Body of pancreas (tissue), 4 donors: Measurements from ENCODE around the gene AGBL2. TPM values are rescaled to one million over a fixed set of nuclear protein-coding genes. Genes with fewer than 3 reads are reported as not detected.
"Not testable (repeated sequence)": the region's sequence is repeated elsewhere in the genome, so short reads cannot be mapped to it uniquely, and the experiment has no call there.

Source experiments
- ATAC-seq: fragments of 150-250 bp; one replicate; pipeline ENCODE4 v1.9.1; 2016
- DNase-seq, 4 donors: peaks; one replicate each; pipeline ENCODE4 v3.0.0-alpha.2; 2019
- H3K27ac ChIP-seq, 4 donors: fragments of 200-600 bp; sonication (generic); 1 replicate in 3 of 4; 2 replicates in 1 of 4; pipeline versions ENCODE4 v1.5.1 to v1.6.1; 2016 to 2019; ENCODE audit warnings: mild to moderate bottlenecking in 1 of 4, mixed read lengths in 1 of 4, moderate library complexity in 1 of 4
- H3K27me3 ChIP-seq, 2 donors: fragments of 200-600 bp; sonication (generic); one replicate each; pipeline ENCODE4 v1.6.0; 2016; ENCODE audit warnings: mild to moderate bottlenecking in 1 of 2
- H3K36me3 ChIP-seq, 2 donors: fragments of 200-600 bp; sonication (generic); replicated peaks in 1 of 2; 2 replicates each; pipeline ENCODE4 v1.5.1; 2016; ENCODE audit warnings: low read depth in 2 of 2; ENCODE audit not compliant: insufficient read depth in 1 of 2
- H3K4me1 ChIP-seq: fragments of 200-600 bp; sonication (generic); one replicate; pipeline ENCODE4 v1.6.0; 2016
- H3K4me3 ChIP-seq, 2 donors: fragments of 200-600 bp; sonication (generic); 1 replicate in 1 of 2; 2 replicates in 1 of 2; pipeline ENCODE4 v1.5.1; 2016 to 2019
- H3K9me3 ChIP-seq, 3 donors: fragments of 200-600 bp; sonication (generic); 1 replicate in 2 of 3; 2 replicates in 1 of 3; pipeline ENCODE4 v1.5.1; 2016
- CTCF ChIP-seq, 7 experiments: fragments of 450-650 bp in 4 of 7; fragments of 200-600 bp in 3 of 7; sonication (generic) in 3 of 7; IDR thresholded peaks; one replicate each; pipeline ENCODE4 v1.5.1; 2016 to 2019; ENCODE audit warnings: antibody characterized with exemption in 7 of 7
- POLR2A ChIP-seq, 3 donors: fragments of 450-650 bp; IDR thresholded peaks; one replicate each; pipeline ENCODE4 v1.6.1; 2016; ENCODE audit warnings: antibody characterized with exemption in 3 of 3, mild to moderate bottlenecking in 2 of 3
- WGBS, 2 donors: methylation state at CpG; one replicate each; pipeline ENCODE4 v1.1.5; 2017; 5-methylcytosine and 5-hydroxymethylcytosine counted together
- intact Hi-C: fragments of 100-400 bp; cut with DNase I; formaldehyde crosslinking; loops from one replicate; pipeline ENCODE4 v1.15.1; 2023
- total RNA-seq, 2 donors: library from RNA; depleted of rRNA; stranded (reverse); fragments of >200 nt; gene quantifications; one replicate each; pipeline ENCODE4 v1.1.0, GENCODE V29; 2016

Gene AGBL2
- total RNA-seq, 2 donors from 2014 or later, result 2.9 to 5.3 TPM

GRCh38 chr11:47714554-47715081 lies 551 bp downstream of the AGBL2 start:
- 20% methylated on average over 19 of the region's 19 CpGs for WGBS, 2 donors
- Histone ChIP-seq H3K4me3 (peak overlapping the region; percentile 83 to 93), H3K36me3 (peaks cover 12 to 18% of the 10 kb centered on the region in 2 donors), H3K27me3 (no peaks in the 10 kb centered on the region), H3K9me3 (no peaks in the 10 kb centered on the region), H3K4me1 (peaks cover 5% of the 10 kb centered on the region), H3K27ac (peak overlapping the region in 3 of 4 donors; percentile 47 to 65 (median 59))
- intact Hi-C loops, result loop anchor here (10.0 kb wide), 1 partner anchor 70 kb away; the partner anchor contains the start of gene MTCH2
- TF ChIP-seq POLR2A (IDR thresholded peaks at IDR 0.05), result no peak
- TF ChIP-seq CTCF (IDR thresholded peaks at IDR 0.05), result no peak
- DNase-seq (no peak), ATAC-seq (peak; percentile 47)

GRCh38 chr11:47711816-47712215 lies 3.4 kb downstream of the AGBL2 start:
- peaks cover 5% of the 10 kb centered on the region for H3K4me1 ChIP-seq
- H3K27ac ChIP-seq, result no peak overlapping the region
- 66 to 80% methylated on average over 3 to 5 of the region's 5 CpGs for WGBS, 2 donors
- no peak for TF ChIP-seq POLR2A (IDR thresholded peaks at IDR 0.05)
- TF ChIP-seq CTCF (IDR thresholded peaks at IDR 0.05), result no peak
- no peaks in the 10 kb centered on the region for H3K9me3 ChIP-seq
- intact Hi-C loops, result loop anchor here (10.0 kb wide), 1 partner anchor 67 kb away; the partner anchor contains the start of gene MTCH2
- ATAC-seq, result no peak
- peaks cover 0 to 3% of the 10 kb centered on the region in 2 donors for H3K36me3 ChIP-seq
- DNase-seq, result no peak
- H3K4me3 ChIP-seq, result no peak overlapping the region
- no peaks in the 10 kb centered on the region for H3K27me3 ChIP-seq

GRCh38 chr11:47711225-47711624 lies 3.9 kb downstream of the AGBL2 start:
- no peak for TF ChIP-seq POLR2A (IDR thresholded peaks at IDR 0.05)
- TF ChIP-seq CTCF (IDR thresholded peaks at IDR 0.05), result no peak
- DNase-seq (no peak), ATAC-seq (no peak)
- no peak overlapping the region for H3K4me3 ChIP-seq
- intact Hi-C loops, result loop anchor here (10.0 kb wide), 1 partner anchor 66 kb away; the partner anchor contains the start of gene MTCH2
- H3K9me3 ChIP-seq, result no peaks in the 10 kb centered on the region
- peaks cover 5% of the 10 kb centered on the region for H3K4me1 ChIP-seq
- H3K36me3 ChIP-seq, result no peaks in the 10 kb centered on the region
- WGBS, 2 donors, result 51 to 61% methylated on average over 5 of the region's 5 CpGs
- no peaks in the 10 kb centered on the region for H3K27me3 ChIP-seq
- no peak overlapping the region for H3K27ac ChIP-seq

- ATAC-seq, H3K4me1 ChIP-seq, H3K4me3 ChIP-seq, DNase-seq, H3K36me3 ChIP-seq, H3K27ac ChIP-seq, H3K27me3 ChIP-seq, intact Hi-C loops, H3K9me3 ChIP-seq: not testable (repeated sequence)
- 89 to 91% methylated on average over 5 of the region's 5 CpGs for WGBS, 2 donors
Observed at GRCh38 chr11:47707275-47707786, 7.8 kb downstream of the AGBL2 start.

GRCh38 chr11:47705721-47706120 lies 9.4 kb downstream of the AGBL2 start:
- Histone ChIP-seq H3K9me3 (no peaks in the 10 kb centered on the region), H3K4me1 (no peaks in the 10 kb centered on the region), H3K27me3 (no peaks in the 10 kb centered on the region), H3K27ac (no peak overlapping the region), H3K4me3 (no peak overlapping the region), H3K36me3 (no peaks in the 10 kb centered on the region)
- intact Hi-C loops, result no loop called here
- no peak for ATAC-seq
- TF ChIP-seq POLR2A (IDR thresholded peaks at IDR 0.05) (no peak), CTCF (IDR thresholded peaks at IDR 0.05) (no peak)
- 70 to 85% methylated on average over 1 of the region's 1 CpG for WGBS, 2 donors
- no peak for DNase-seq
